Left forelimb (tissue), 1 donor: ENCODE measurements around the gene SLC9A2.

Experiments used
- DNase-seq: peaks from one replicate; pipeline ENCODE4 v3.0.0-alpha.2; 2018; ENCODE audit warnings: low spot score

Gene SLC9A2

GRCh38 chr2:102619414-102620319 is at the start of gene SLC9A2:
SLC9A2 (plus strand) TSS chr2:102619553; CDS start chr2:102619849, 296 bp downstream.
- no peak for DNase-seq

- DNase-seq, result no peak
Measured at GRCh38 chr2:102575888-102576287, 43.5 kb upstream of the SLC9A2 start.

- no peak for DNase-seq
Measured at GRCh38 chr2:102578376-102578775, 41.0 kb upstream of the SLC9A2 start.

GRCh38 chr2:102581911-102582310 is 37.4 kb upstream of the SLC9A2 start:
- no peak for DNase-seq

- DNase-seq, result no peak
Measured at GRCh38 chr2:102582845-102583244, 36.5 kb upstream of the SLC9A2 start.

- no peak for DNase-seq
Measured at GRCh38 chr2:102585847-102586404, 33.4 kb upstream of the SLC9A2 start.

- no peak for DNase-seq
Measured at GRCh38 chr2:102588213-102588939, 31.0 kb upstream of the SLC9A2 start.

GRCh38 chr2:102589444-102589843 is 29.9 kb upstream of the SLC9A2 start:
- DNase-seq, result no peak

GRCh38 chr2:102591491-102592045 is 27.8 kb upstream of the SLC9A2 start:
- DNase-seq, result no peak

- no peak for DNase-seq
Measured at GRCh38 chr2:102592601-102593000, 26.8 kb upstream of the SLC9A2 start.

GRCh38 chr2:102593516-102593915 is 25.8 kb upstream of the SLC9A2 start:
- no peak for DNase-seq

- no peak for DNase-seq
Measured at GRCh38 chr2:102594445-102595016, 24.8 kb upstream of the SLC9A2 start.

GRCh38 chr2:102597788-102598187 is 21.6 kb upstream of the SLC9A2 start:
- no peak for DNase-seq

GRCh38 chr2:102599486-102599885 is 19.9 kb upstream of the SLC9A2 start:
- no peak for DNase-seq

- no peak for DNase-seq
Measured at GRCh38 chr2:102601730-102602129, 17.6 kb upstream of the SLC9A2 start.

GRCh38 chr2:102603904-102604303 is 15.4 kb upstream of the SLC9A2 start:
- no peak for DNase-seq

- DNase-seq, result no peak
Measured at GRCh38 chr2:102604769-102605168, 14.6 kb upstream of the SLC9A2 start.

GRCh38 chr2:102606353-102606752 is 13.0 kb upstream of the SLC9A2 start:
- no peak for DNase-seq

GRCh38 chr2:102615620-102616436 is 3.5 kb upstream of the SLC9A2 start:
- no peak for DNase-seq

GRCh38 chr2:102618452-102619413 is 620 bp upstream of the SLC9A2 start:
- no peak for DNase-seq
